ENCODE results near the gene RPL10A. TPM values are rescaled to one million over a fixed set of nuclear protein-coding genes. Genes with fewer than 3 reads are reported as not detected.
A peak's percentile ranks its signal among the peaks of the same experiment; 100 is the strongest.

The RPL10A gene
- total RNA-seq, 1 donor from 2014 or later, result 432 TPM

- no peak for DNase-seq (ENCODE audit: low spot score)
- intact Hi-C loops (cut with DNase I), result no loop called here
Observed at GRCh38 chr6:35443341-35444030, 24.7 kb upstream of the RPL10A start.

DNA sequence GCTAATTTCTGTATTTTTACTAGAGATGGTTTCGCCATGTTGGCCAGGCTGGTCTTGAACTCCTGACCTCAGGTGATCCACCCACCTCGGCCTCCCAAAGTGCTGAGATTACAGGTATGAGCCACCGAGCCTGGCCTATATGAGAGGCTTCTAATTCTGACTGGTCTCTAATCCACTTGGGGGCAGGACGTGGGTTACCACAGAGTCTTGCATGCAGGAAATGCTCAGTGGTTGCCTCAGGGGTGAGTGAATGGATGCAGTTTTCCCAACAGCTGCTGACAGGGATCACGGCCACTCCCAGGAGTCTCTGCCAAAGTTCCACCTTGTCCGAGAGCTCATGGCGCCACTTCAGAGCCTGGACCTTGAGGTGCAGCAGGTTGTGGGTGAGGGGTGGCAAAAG is 22.5 kb upstream of the RPL10A start:
- no peak for DNase-seq (ENCODE audit: low spot score)
- intact Hi-C loops (cut with DNase I), result no loop called here

- intact Hi-C loops (cut with DNase I), result no loop called here
Observed at GRCh38 chr6:35448191-35448590, 20.0 kb upstream of the RPL10A start.

DNA sequence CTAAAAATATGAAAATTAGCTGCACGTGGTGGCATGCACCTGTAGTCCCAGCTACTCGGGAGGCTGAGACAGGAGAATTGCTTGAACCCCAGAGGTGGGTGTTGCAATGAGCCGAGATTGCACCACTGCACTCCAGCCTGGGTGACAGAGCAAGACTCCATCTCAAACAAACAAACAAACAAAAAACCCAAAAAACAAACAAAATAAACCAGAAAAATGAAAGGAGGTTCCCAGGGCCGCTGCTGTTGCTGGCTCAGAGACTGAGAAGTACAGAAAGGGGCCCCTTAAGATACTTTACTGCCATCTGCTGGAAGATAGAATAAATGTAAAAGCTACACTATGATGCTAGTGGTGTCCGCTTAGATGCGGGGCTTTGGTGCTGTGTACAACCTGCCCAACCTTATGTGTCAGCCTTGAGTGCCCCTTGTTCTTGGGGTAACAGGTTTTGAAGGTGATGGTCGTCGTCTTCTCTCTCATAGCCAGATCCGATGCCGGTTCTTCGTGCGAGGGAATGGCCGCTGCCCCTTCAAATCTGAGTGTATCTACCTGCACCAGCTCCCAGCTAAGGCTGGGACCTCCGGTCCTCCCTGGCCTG is 18.8 kb upstream of the RPL10A start:
- no peak for DNase-seq (ENCODE audit: low spot score)

More at GRCh38 chr6:35448191-35448590, 20.0 kb upstream of the RPL10A start:
- no peak for DNase-seq (ENCODE audit: low spot score)

DNA sequence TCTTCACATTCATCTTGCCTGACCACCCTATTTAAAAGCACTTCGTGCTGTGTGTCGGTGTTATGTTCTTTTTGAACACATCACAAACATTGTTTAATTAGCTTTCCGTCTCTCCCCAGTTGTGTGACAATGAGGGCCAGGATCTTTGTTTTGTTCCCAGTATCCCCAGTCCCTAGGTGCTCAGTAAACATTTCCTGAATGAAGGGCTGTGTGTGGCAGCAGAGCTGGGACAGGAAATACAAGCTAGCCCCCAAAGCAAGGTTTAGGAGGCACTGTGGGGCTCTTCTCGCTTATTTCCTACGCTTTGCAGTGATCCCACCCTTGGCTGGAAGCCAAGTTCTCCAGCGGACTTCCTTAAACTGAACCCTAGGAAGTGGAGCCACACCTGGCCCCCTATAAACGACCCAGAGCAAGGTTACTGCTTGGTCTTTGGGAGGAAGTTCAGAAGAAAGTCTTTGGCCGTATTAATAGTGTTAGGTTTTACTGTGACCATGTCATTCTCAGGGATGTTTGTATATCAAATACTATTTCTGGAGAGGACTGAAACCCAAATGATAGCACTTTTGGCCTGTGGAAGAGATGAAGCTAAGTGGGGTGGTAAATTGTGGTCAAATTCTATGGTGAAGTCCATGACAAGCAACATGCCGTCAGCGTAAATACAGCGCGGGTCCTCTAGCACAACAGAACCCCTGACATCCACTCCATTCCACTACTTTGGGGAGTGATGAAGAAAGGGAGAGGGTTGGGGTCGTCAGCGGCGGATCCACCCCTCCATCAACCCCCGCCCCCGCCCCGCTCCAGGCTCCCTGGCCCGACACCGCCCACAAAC is 16.6 kb upstream of the RPL10A start:
- DNase-seq (ENCODE audit: low spot score), result no peak
- intact Hi-C loops (cut with DNase I), result no loop called here

More for the DNA sequence above, 18.8 kb upstream of the RPL10A start:
- intact Hi-C loops (cut with DNase I), result loop anchor here (1.0 kb wide), 2 partner anchors 107 to 152 kb away; partner anchors contain the start of genes DEF6 and PPARD

DNA sequence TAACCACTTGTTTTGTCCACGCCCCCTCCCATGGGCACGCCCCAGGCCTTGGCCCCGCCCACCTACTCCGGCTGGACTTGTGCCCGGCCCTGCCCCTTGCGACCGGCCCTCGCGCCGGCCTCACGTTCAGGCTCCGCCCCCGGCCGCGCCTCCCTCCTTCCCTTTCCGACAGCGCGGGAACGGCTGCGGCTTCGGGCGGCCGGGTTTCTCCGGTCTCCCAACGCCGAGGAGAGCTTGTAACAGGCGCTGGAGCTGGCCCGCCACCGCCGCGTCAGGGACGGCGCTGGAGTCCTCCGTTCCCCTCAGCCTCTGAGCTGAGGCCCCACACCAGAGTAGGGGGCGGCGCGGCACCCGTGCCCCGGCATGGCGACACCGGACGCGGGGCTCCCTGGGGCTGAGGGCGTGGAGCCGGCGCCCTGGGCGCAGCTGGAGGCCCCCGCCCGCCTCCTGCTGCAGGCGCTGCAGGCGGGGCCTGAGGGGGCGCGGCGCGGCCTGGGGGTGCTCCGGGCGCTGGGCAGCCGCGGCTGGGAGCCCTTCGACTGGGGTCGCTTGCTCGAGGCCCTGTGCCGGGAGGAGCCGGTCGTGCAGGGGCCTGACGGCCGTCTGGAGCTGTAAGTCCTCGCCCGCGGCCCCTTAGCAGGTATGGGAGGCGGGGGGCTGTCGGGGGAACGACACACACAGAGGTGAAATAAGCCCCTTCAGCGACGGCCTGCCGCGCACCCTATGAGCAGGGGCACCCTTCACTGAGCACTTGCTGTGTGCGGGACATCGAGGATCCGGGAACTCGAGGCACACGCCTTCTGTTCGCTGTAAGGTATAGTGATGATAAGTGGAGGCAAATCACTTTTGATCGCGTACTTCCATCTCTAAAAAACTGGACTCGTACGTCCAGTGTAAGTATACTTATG is 15.8 kb upstream of the RPL10A start, which contains the start of gene FANCE:
Gene FANCE, plus strand, starts transcription at position 156 of the 908 bp plus-strand sequence. Its CDS starts 208 bp downstream, at position 364.
- intact Hi-C loops (cut with DNase I), result no loop called here
- DNase-seq (ENCODE audit: low spot score), result peak; percentile 99

- no peak for DNase-seq (ENCODE audit: low spot score)
- intact Hi-C loops (cut with DNase I), result no loop called here
Observed at GRCh38 chr6:35453236-35453635, 15.0 kb upstream of the RPL10A start.

DNA sequence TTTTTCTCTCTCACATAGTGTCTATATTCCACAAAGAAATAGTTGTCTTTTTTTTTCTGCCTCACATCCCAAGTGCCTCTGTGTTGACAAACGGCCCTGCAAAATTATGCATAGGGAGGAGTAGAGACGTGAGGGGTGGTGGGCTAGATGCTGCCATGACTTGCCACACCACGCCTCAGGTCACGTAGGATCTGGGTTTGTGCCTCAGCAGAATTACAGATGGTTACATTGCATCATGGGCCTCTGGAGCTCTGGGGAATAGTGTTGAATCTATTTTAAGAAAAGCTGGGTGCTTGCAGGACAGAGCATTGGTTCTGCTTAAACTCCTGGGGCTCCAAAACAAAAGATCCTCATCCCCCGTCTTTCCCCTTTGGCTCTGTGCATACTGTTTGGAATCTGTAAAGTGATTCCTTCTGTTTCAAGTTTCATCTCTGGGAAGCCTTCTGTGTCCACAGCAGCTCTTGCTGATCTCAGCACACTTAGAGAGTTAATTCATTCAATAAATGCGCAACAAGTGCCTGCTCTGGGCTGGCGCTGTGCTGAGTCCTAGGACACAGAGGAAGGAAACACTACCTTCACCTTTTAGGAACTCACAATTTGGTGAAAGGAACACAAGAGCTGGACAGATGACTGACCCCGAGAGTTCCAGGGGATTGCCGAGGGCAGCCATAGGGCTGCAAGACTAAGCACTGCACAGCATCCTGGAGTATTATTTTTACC is 13.7 kb upstream of the RPL10A start:
- intact Hi-C loops (cut with DNase I), result no loop called here
- DNase-seq (ENCODE audit: low spot score), result no peak

DNA sequence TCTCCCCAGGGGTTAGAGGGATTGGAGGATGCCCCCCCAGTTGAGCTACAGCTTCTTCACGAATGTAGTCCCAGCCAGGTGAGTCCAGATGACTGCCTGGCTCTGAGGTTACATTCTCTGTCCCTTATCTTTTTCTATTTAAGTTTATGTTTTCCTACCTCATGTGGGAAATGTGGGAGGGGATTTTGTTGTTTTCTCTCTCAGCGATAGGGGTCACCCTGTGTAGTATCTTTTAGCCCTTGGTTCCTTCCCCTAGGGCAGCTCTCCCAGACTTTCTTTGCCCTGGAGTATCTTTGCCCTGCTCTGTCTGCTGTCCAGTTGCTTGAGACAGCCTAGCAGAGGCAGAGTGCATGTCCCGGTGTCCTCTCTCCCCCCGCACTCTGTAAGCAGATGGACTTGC is 10.3 kb upstream of the RPL10A start:
- no peak for DNase-seq (ENCODE audit: low spot score)
- intact Hi-C loops (cut with DNase I), result no loop called here

DNA sequence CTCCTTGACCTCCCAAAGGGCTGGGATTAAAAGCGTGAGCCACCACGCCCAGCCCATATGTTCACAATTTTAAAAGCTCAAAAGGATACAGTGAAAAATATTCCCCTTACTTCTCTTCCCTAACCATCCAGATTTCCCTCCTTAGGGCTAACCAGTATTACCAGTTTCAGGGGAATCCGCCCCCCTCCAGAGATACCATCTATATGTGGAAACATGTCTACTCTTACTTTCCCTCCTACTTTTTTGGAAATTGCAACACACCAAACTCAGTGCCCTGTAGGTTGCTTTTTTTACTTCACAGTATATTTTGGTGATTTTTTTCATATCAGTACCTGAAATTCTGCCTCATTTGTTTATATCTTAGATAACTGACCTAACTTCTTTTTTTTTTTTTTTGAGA is 6.9 kb upstream of the RPL10A start:
- intact Hi-C loops (cut with DNase I), result no loop called here
- no peak for DNase-seq (ENCODE audit: low spot score)

- no peak for DNase-seq (ENCODE audit: low spot score)
- intact Hi-C loops (cut with DNase I), result no loop called here
Observed at GRCh38 chr6:35463292-35463691, 4.9 kb upstream of the RPL10A start.

DNA sequence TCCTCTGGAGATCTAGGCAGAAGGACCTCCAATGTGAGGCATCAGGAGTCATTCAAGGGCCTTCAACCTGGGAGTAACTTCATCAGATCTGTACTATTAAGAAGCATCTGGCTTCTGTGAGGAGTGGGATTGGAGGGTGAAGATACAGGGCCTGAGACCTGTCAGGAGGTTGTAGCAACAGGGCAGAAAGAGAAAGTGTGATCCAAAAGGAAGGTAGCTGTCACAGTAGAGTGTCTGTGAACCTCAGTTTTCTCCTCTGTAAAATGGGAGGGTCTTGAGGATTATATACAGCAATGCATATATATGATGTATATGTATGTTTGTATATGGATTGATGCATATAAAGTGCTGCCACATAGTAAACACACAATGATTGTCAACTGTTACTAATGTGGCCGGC is 2.6 kb upstream of the RPL10A start:
- intact Hi-C loops (cut with DNase I), result loop anchor here (5.0 kb wide), 1 partner anchor 123 kb away; the partner anchor contains the start of gene PPARD

DNA sequence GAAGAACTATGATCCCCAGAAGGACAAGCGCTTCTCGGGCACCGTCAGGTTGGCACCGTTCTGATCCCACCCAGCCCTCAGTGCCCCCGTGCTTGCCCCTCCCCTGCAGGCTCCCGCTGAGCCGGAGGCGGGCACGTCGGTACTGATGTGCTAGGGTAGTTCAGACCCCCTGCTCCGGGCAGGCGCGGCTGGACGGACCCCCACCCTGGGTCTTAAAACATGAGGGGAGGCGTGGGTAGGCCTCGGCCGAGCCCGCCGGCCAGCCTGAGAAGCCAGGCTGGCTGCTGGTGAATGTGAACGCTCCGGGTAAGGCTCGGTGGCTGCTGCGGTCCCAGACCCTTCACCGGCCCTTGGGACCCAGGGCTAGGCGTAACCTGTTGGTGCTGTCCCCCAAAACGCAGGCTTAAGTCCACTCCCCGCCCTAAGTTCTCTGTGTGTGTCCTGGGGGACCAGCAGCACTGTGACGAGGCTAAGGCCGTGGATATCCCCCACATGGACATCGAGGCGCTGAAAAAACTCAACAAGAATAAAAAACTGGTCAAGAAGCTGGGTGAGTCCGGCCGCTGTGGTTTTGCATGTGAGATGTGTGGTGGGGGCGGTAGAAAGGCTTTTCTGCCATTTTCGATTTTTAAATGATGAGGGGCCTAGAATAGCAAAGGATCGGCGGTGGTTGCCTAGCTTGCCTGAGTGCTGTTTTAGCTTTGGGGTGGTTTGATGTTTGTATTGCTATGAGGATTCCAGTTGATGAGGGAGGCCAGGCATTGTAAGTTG is 964 bp downstream of the RPL10A start:
- intact Hi-C loops (cut with DNase I), result loop anchor here (5.0 kb wide), 1 partner anchor 127 kb away; the partner anchor contains the start of gene PPARD
- no peak for DNase-seq (ENCODE audit: low spot score)

More for the DNA sequence above, 2.6 kb upstream of the RPL10A start:
- no peak for DNase-seq (ENCODE audit: low spot score)

DNA sequence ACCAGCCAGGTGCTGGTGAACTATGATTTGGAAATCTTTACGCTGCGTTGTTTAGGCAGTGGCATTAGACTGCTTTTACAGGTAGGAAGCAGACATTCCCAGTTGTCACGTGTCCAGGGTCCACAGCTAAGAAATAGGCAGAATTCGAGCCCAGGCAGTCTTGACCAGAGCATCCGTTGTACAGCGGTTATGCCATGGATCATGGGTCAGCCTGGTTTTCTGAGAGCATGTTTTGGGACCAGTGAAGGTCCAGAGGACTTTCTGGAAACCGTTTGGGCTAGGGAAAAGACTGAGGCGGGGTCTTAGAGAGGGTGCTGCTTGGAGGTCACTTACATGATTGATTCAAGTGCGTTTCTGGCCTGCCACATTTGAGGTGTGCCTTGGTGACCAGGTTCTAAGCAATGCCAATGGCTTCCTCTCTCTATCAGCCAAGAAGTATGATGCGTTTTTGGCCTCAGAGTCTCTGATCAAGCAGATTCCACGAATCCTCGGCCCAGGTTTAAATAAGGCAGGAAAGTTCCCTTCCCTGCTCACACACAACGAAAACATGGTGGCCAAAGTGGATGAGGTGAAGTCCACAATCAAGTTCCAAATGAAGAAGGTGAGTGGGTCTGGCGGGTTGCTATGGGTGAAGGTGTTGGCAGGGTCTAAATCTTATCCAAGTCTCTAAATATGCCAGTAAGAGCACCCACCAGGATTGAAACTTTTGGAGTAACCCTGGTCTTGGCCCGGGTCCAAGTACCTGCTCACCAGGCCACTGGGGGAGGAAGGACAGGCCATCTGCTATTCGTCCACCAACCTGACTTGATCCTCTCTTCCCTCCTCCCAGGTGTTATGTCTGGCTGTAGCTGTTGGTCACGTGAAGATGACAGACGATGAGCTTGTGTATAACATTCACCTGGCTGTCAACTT is 1.8 kb downstream of the RPL10A start:
- intact Hi-C loops (cut with DNase I), result loop anchor here (5.0 kb wide), 1 partner anchor 128 kb away; the partner anchor contains the start of gene PPARD
- no peak for DNase-seq (ENCODE audit: low spot score)

- intact Hi-C loops (cut with DNase I), result no loop called here
- no peak for DNase-seq (ENCODE audit: low spot score)
Observed at GRCh38 chr6:35470663-35471120, 2.5 kb downstream of the RPL10A start.

- intact Hi-C loops (cut with DNase I), result no loop called here
- DNase-seq (ENCODE audit: low spot score), result no peak
Observed at GRCh38 chr6:35471836-35472345, 3.7 kb downstream of the RPL10A start.

Measured in cardiac septum (tissue), 1 donor.